OCI-LY3 (cell line): ENCODE results near the gene TM4SF1.
A peak's percentile ranks its signal among the peaks of the same experiment; 100 is the strongest.

Experiments
- H2AFZ ChIP-seq: fragments of 200-600, 300-600 bp; shearing (Covaris generic); 2 replicates; pipeline ENCODE4 v1.6.0; 2014; ENCODE audit warnings: antibody characterized with exemption, low read depth, low read length
- H3K27ac ChIP-seq: fragments of 200-600, 300-600 bp; sonication (generic); 2 replicates; pipeline ENCODE4 v1.5.1; 2014; ENCODE audit warnings: mild to moderate bottlenecking, low read length, moderate library complexity, mixed read lengths
- H3K27me3 ChIP-seq: fragments of 200-600, 300-600 bp; sonication (generic); 2 replicates; pipeline ENCODE4 v1.6.1; 2014; ENCODE audit warnings: low read depth, low read length, mixed read lengths
- H3K36me3 ChIP-seq: fragments of 200-600, 300-600 bp; sonication (generic); replicated peaks from 2 replicates; pipeline ENCODE3; 2014; ENCODE audit warnings: low read depth, low read length, mixed read lengths
- H3K4me1 ChIP-seq: fragments of 300-600, 200-600 bp; sonication (generic); 2 replicates; pipeline ENCODE4 v1.6.1; 2014; ENCODE audit warnings: low read length, mixed read lengths
- H3K4me2 ChIP-seq: fragments of 200-600, 300-600 bp; sonication (generic); 2 replicates; pipeline ENCODE4 v1.6.1; 2014; ENCODE audit warnings: low read length, mixed read lengths
- H3K4me3 ChIP-seq: fragments of 300-600, 200-600 bp; sonication (generic); 2 replicates; pipeline ENCODE4 v1.5.1; 2014; ENCODE audit warnings: antibody characterized with exemption, mild to moderate bottlenecking, low read length, moderate library complexity
- H3K79me2 ChIP-seq: fragments of 300-600, 200-600 bp; shearing (Covaris generic); 2 replicates; pipeline ENCODE4 v1.6.1; 2014; ENCODE audit warnings: mild to moderate bottlenecking, low read length, mixed read lengths
- H3K9ac ChIP-seq: fragments of 300-600, 200-600 bp; shearing (Covaris generic); 2 replicates; pipeline ENCODE4 v1.6.0; 2014; ENCODE audit warnings: mild to moderate bottlenecking, low read length, moderate library complexity
- H3K9me3 ChIP-seq: fragments of 200-600, 300-600 bp; shearing (Covaris generic); 2 replicates; pipeline ENCODE4 v1.6.1; 2014; ENCODE audit warnings: low read length, mixed read lengths; ENCODE audit not compliant: insufficient read depth
- H4K20me1 ChIP-seq: fragments of 200-600, 300-600 bp; sonication (generic); 2 replicates; pipeline ENCODE4 v1.6.1; 2016; ENCODE audit warnings: low read length, mixed read lengths; ENCODE audit not compliant: insufficient read depth
- EZH2phosphoT487 ChIP-seq: fragments of 200-600 bp; shearing (Covaris generic); IDR thresholded peaks from 2 replicates; pipeline ENCODE4 v1.6.1; 2018; ENCODE audit warnings: antibody characterized with exemption, mixed run types, low read depth
- TF ChIP-seq, protein P1 (sequence below): fragments of 200-600, 300-600 bp; sonication (generic); IDR thresholded peaks from 2 replicates; pipeline ENCODE4 v1.5.1; 2014; ENCODE audit warnings: antibody characterized with exemption, low read length, low read depth

TM4SF1 gene

DNA sequence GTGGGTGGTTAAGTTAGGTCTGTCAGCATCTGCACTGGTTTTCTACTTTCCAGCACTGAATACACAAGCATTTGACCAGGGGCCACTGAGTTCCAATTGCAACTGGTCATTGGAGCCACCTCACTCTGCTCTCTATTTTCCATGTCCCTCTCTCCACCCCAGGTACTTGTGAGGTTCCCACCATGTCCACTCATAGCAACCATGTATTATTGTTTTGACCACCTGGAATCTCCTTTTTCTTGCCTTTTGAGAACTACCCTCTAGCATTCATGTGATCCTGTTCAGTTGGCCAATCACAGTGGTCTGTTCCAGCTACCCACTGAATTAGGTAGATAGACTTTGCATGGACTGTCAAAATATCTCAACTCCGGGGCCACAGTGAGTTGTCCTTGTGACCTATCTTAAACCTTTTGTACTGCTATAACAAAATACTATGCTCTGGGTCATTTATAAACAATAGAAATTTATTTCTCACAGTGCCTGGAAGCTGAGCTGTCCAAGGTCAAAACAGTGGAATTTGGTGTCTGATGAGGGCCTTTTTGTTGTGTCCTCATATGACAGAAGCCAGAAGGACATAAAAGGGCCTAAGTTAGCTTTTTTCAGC lies 23.8 kb downstream of the TM4SF1 start:
- Histone ChIP-seq H3K36me3 (no peaks in the 10 kb centered on the region), H3K4me2 (no peak overlapping the region), H4K20me1 (no peaks in the 10 kb centered on the region), H3K9me3 (no peaks in the 10 kb centered on the region), H3K9ac (no peak overlapping the region), H2AFZ (no peak overlapping the region), H3K79me2 (no peaks in the 10 kb centered on the region), H3K27ac (no peak overlapping the region), H3K27me3 (peaks cover 10% of the 10 kb centered on the region), H3K4me1 (peaks cover 12% of the 10 kb centered on the region), H3K4me3 (no peak overlapping the region)
- TF ChIP-seq, protein P1, sequence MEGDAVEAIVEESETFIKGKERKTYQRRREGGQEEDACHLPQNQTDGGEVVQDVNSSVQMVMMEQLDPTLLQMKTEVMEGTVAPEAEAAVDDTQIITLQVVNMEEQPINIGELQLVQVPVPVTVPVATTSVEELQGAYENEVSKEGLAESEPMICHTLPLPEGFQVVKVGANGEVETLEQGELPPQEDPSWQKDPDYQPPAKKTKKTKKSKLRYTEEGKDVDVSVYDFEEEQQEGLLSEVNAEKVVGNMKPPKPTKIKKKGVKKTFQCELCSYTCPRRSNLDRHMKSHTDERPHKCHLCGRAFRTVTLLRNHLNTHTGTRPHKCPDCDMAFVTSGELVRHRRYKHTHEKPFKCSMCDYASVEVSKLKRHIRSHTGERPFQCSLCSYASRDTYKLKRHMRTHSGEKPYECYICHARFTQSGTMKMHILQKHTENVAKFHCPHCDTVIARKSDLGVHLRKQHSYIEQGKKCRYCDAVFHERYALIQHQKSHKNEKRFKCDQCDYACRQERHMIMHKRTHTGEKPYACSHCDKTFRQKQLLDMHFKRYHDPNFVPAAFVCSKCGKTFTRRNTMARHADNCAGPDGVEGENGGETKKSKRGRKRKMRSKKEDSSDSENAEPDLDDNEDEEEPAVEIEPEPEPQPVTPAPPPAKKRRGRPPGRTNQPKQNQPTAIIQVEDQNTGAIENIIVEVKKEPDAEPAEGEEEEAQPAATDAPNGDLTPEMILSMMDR: no peak
- TF ChIP-seq EZH2phosphoT487: no peak

DNA sequence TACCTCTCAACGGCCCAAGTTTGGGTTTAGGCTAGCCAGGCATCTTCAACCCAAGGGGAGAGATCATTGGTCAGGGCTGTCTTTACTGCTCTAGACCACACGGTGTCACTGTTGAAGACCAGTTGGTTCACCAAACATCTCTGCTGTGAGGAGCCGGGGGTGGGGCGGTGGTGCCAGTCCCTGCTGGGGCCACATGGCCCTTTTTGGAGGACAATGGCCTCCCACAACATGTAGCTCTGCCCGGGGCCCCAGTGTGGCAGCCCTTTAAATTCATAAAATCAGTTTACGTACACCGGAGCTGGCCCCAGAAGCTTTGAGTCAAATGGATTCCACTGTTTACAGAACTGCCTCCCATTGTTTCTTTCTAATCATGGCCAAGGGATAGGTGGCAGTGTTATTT lies 24.9 kb downstream of the TM4SF1 start:
- no peaks in the 10 kb centered on the region for H3K9me3 ChIP-seq
- H3K36me3 ChIP-seq: no peaks in the 10 kb centered on the region
- H3K4me2 ChIP-seq: no peak overlapping the region
- TF ChIP-seq, protein P1: peak; percentile 73
- TF ChIP-seq EZH2phosphoT487: no peak
- H4K20me1 ChIP-seq: no peaks in the 10 kb centered on the region
- peaks cover 12% of the 10 kb centered on the region for H3K4me1 ChIP-seq
- no peaks in the 10 kb centered on the region for H3K79me2 ChIP-seq
- no peak overlapping the region for H3K27ac ChIP-seq
- H3K27me3 ChIP-seq: peaks cover 5% of the 10 kb centered on the region
- no peak overlapping the region for H3K4me3 ChIP-seq
- no peak overlapping the region for H2AFZ ChIP-seq
- H3K9ac ChIP-seq: no peak overlapping the region

DNA sequence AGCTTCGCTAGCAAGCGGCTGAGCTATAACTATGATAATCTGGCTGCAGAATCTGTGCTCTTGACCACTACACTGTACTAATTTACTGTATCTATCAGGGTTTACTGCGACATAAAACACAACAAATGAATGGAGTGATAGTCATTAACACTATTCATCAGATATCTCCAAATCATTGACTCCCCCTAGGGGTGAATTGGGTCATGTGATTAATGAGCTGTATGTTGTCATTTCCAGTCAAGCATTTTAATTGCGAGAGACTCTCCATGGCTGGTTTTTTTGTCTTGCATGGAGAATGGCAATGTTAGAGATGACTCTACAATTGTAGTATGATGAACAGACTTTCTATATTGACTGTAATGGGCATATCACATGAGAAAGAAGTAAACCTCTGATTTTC lies 33.5 kb downstream of the TM4SF1 start:
- H3K79me2 ChIP-seq: no peaks in the 10 kb centered on the region
- TF ChIP-seq, protein P1: peak; percentile 27
- no peak for TF ChIP-seq EZH2phosphoT487
- no peaks in the 10 kb centered on the region for H3K9me3 ChIP-seq
- no peaks in the 10 kb centered on the region for H4K20me1 ChIP-seq
- H3K4me1 ChIP-seq: no peaks in the 10 kb centered on the region
- H3K27me3 ChIP-seq: peaks cover 40% of the 10 kb centered on the region
- H2AFZ ChIP-seq: 0 out of 2 replicates have a peak overlapping the region, but pooled peaks have one; percentile 22
- no peak overlapping the region for H3K27ac ChIP-seq
- H3K4me2 ChIP-seq: no peak overlapping the region; the same call in 1 of the 2 replicates
- no peak overlapping the region for H3K4me3 ChIP-seq
- no peak overlapping the region for H3K9ac ChIP-seq
- no peaks in the 10 kb centered on the region for H3K36me3 ChIP-seq

DNA sequence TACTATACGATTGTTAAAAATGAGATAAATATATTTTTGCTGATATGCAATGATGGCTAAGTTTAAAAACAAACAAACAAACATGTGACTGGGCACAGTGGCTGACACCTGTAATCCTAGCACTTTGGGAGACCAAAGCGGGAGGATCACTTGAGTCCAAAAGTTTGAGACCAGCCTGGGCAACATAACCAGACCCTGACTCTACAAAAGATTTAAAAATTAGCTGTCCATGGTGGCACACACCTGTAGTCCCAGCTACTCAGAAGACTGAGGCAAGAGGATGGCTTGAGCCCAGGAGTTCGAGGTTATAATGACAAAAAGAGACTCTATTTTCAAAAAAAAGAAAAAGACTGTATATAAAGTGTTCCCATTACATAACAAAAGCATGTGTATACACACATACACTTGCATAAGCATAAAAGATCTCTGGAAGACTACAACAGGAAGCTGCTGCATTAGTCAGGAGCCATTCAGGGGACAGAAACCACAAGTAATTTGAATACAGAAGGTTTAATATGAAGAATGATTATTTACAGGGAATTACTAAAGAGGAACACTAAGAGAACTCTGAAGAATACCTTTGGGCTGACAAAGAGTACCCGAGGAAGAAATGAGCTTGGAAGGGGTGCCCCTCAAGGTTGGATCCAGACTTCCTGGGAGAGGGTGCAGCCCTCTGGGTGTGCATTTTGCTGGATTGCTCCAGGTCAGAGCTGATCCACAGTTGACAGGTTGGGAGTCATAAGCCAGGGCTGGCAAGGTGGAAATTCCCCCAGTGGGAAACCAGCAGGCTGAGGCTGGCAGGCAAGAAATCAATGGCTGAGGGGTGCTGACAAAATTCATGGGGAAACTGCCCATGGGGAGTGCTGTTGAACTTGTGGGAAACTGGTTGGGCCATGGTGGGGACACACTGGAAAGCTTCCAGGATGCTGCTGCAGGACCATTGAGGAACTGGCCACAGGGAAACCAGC lies 34.8 kb downstream of the TM4SF1 start:
- TF ChIP-seq EZH2phosphoT487: no peak
- TF ChIP-seq, protein P1: no peak
- Histone ChIP-seq H2AFZ (no peak overlapping the region), H3K9ac (no peak overlapping the region), H3K4me2 (no peak overlapping the region), H3K27ac (no peak overlapping the region), H3K36me3 (no peaks in the 10 kb centered on the region), H4K20me1 (no peaks in the 10 kb centered on the region), H3K79me2 (no peaks in the 10 kb centered on the region), H3K4me1 (no peaks in the 10 kb centered on the region), H3K4me3 (no peak overlapping the region), H3K9me3 (no peaks in the 10 kb centered on the region), H3K27me3 (peaks cover 39% of the 10 kb centered on the region)
